ENCODE measurements around the gene NOS1AP.
"Not testable (repeated sequence)": the region's sequence is repeated elsewhere in the genome, so short reads cannot be mapped to it uniquely, and the experiment has no call there.

Gene NOS1AP

GRCh38 chr1:162172311-162173102, 103.0 kb downstream of the NOS1AP start:
- no peak for DNase-seq

- DNase-seq, result not testable (repeated sequence)
Measured at GRCh38 chr1:162173607-162174006, 104.1 kb downstream of the NOS1AP start.

GRCh38 chr1:162174027-162174426, 104.5 kb downstream of the NOS1AP start:
- DNase-seq, result not testable (repeated sequence)

- no peak for DNase-seq
Measured at GRCh38 chr1:162175379-162176081, 106.0 kb downstream of the NOS1AP start.

GRCh38 chr1:162177126-162177525, 107.6 kb downstream of the NOS1AP start:
- no peak for DNase-seq

- no peak for DNase-seq
Measured at GRCh38 chr1:162178432-162178831, 108.9 kb downstream of the NOS1AP start.

GRCh38 chr1:162179121-162179520, 109.6 kb downstream of the NOS1AP start:
- DNase-seq, result no peak

- no peak for DNase-seq
Measured at GRCh38 chr1:162180813-162181212, 111.3 kb downstream of the NOS1AP start.

- no peak for DNase-seq
Measured at GRCh38 chr1:162182090-162182489, 112.6 kb downstream of the NOS1AP start.

GRCh38 chr1:162185314-162186025, 116.0 kb downstream of the NOS1AP start:
- no peak for DNase-seq

- DNase-seq, result no peak
Measured at GRCh38 chr1:162186026-162186374, 116.5 kb downstream of the NOS1AP start.

GRCh38 chr1:162186406-162186805, 116.9 kb downstream of the NOS1AP start:
- DNase-seq, result no peak

GRCh38 chr1:162187687-162188276, 118.3 kb downstream of the NOS1AP start:
- DNase-seq, result no peak

- no peak for DNase-seq
Measured at GRCh38 chr1:162189345-162189744, 119.9 kb downstream of the NOS1AP start.

GRCh38 chr1:162191396-162192305, 122.2 kb downstream of the NOS1AP start:
- DNase-seq, result no peak

GRCh38 chr1:162192306-162192678, 122.8 kb downstream of the NOS1AP start:
- DNase-seq, result no peak

GRCh38 chr1:162192763-162193162, 123.3 kb downstream of the NOS1AP start:
- DNase-seq, result no peak

- no peak for DNase-seq
Measured at GRCh38 chr1:162193221-162193620, 123.7 kb downstream of the NOS1AP start.

GRCh38 chr1:162193815-162194214, 124.3 kb downstream of the NOS1AP start:
- DNase-seq, result no peak

GRCh38 chr1:162195567-162195966, 126.1 kb downstream of the NOS1AP start:
- no peak for DNase-seq

GRCh38 chr1:162196387-162196786, 126.9 kb downstream of the NOS1AP start:
- DNase-seq, result no peak

GRCh38 chr1:162197041-162197531, 127.6 kb downstream of the NOS1AP start:
- DNase-seq, result no peak
